Medulla oblongata (tissue), 1 donor: ENCODE data around the gene ASAH2B.
"Not testable (repeated sequence)": the region's sequence is repeated elsewhere in the genome, so short reads cannot be mapped to it uniquely, and the experiment has no call there.

ENCODE experiments used
- DNase-seq: peaks from one replicate; pipeline ENCODE4 v3.0.0-alpha.2; 2015; ENCODE audit errors: extremely low spot score

ASAH2B gene

GRCh38 chr10:50739618-50740292 lies at the start of gene ASAH2B:
TSS of gene ASAH2B (plus strand) at chr10:50739936. CDS start at chr10:50745131, 5,195 bp downstream.
- DNase-seq: peak; percentile 52

GRCh38 chr10:50697819-50698218 lies 41.9 kb upstream of the ASAH2B start:
- not testable (repeated sequence) for DNase-seq

- DNase-seq: not testable (repeated sequence)
These were observed 37.8 kb upstream of the ASAH2B start for GRCh38 chr10:50701947-50702346.

- not testable (repeated sequence) for DNase-seq
These were observed 36.7 kb upstream of the ASAH2B start for GRCh38 chr10:50702997-50703396.

- not testable (repeated sequence) for DNase-seq
These were observed 35.2 kb upstream of the ASAH2B start for GRCh38 chr10:50704436-50705079.

- not testable (repeated sequence) for DNase-seq
These were observed 33.7 kb upstream of the ASAH2B start for GRCh38 chr10:50706006-50706405.

GRCh38 chr10:50710241-50710640 lies 29.5 kb upstream of the ASAH2B start:
- DNase-seq: not testable (repeated sequence)

GRCh38 chr10:50723812-50724211 lies 15.9 kb upstream of the ASAH2B start:
- DNase-seq: peak; percentile 18

GRCh38 chr10:50728112-50728511 lies 11.6 kb upstream of the ASAH2B start:
- DNase-seq: not testable (repeated sequence)

- DNase-seq: not testable (repeated sequence)
These were observed 634 bp upstream of the ASAH2B start for GRCh38 chr10:50738987-50739617.

- peak; percentile 27 for DNase-seq
These were observed 535 bp downstream of the ASAH2B start for GRCh38 chr10:50740293-50740648.

- DNase-seq: not testable (repeated sequence)
These were observed 3.1 kb downstream of the ASAH2B start for GRCh38 chr10:50742820-50743219.

GRCh38 chr10:50766774-50767513 lies 27.2 kb downstream of the ASAH2B start:
- DNase-seq: not testable (repeated sequence)

GRCh38 chr10:50772042-50772441 lies 32.3 kb downstream of the ASAH2B start:
- not testable (repeated sequence) for DNase-seq

GRCh38 chr10:50774868-50775267 lies 35.1 kb downstream of the ASAH2B start:
- DNase-seq: not testable (repeated sequence)

GRCh38 chr10:50780036-50780435 lies 40.3 kb downstream of the ASAH2B start:
- not testable (repeated sequence) for DNase-seq

- DNase-seq: not testable (repeated sequence)
These were observed 42.3 kb downstream of the ASAH2B start for GRCh38 chr10:50782017-50782416.

- DNase-seq: not testable (repeated sequence)
These were observed 48.2 kb downstream of the ASAH2B start for GRCh38 chr10:50787962-50788361.

GRCh38 chr10:50788951-50789945 lies 49.5 kb downstream of the ASAH2B start:
- no peak for DNase-seq

- DNase-seq: no peak
These were observed 54.8 kb downstream of the ASAH2B start for GRCh38 chr10:50794490-50794889.

- no peak for DNase-seq
These were observed 57.0 kb downstream of the ASAH2B start for GRCh38 chr10:50796693-50797092.
